ENCODE results near the gene RIN3.

RIN3 gene

GRCh38 chr14:92703516-92703915 is 189.9 kb downstream of the RIN3 start:
- in situ Hi-C loops (cut with MboI; ENCODE audit: low sequenced_read_pairs): no loop called here

- in situ Hi-C loops (cut with MboI; ENCODE audit: low sequenced_read_pairs): no loop called here
Measured at GRCh38 chr14:92704036-92704804, 190.6 kb downstream of the RIN3 start.

- in situ Hi-C loops (cut with MboI; ENCODE audit: low sequenced_read_pairs): no loop called here
Measured at GRCh38 chr14:92704821-92705220, 191.2 kb downstream of the RIN3 start.

- in situ Hi-C loops (cut with MboI; ENCODE audit: low sequenced_read_pairs): no loop called here
Measured at GRCh38 chr14:92706386-92706785, 192.8 kb downstream of the RIN3 start.

- in situ Hi-C loops (cut with MboI; ENCODE audit: low sequenced_read_pairs): no loop called here
Measured at GRCh38 chr14:92709340-92710000, 195.9 kb downstream of the RIN3 start.

GRCh38 chr14:92710001-92710341 is 196.4 kb downstream of the RIN3 start:
- in situ Hi-C loops (cut with MboI; ENCODE audit: low sequenced_read_pairs): loop anchor here (10.0 kb wide), 1 partner anchor 65 kb away; no protein-coding TSS in a partner anchor

- in situ Hi-C loops (cut with MboI; ENCODE audit: low sequenced_read_pairs): loop anchor here (10.0 kb wide), 1 partner anchor 63 kb away; no protein-coding TSS in a partner anchor
Measured at GRCh38 chr14:92711976-92712653, 198.5 kb downstream of the RIN3 start.

GRCh38 chr14:92712654-92713051 is 199.1 kb downstream of the RIN3 start:
- in situ Hi-C loops (cut with MboI; ENCODE audit: low sequenced_read_pairs): loop anchor here (10.0 kb wide), 1 partner anchor 62 kb away; no protein-coding TSS in a partner anchor

GRCh38 chr14:92714739-92715307 is 201.2 kb downstream of the RIN3 start:
- in situ Hi-C loops (cut with MboI; ENCODE audit: low sequenced_read_pairs): loop anchor here (10.0 kb wide), 1 partner anchor 60 kb away; no protein-coding TSS in a partner anchor

GRCh38 chr14:92716131-92716530 is 202.6 kb downstream of the RIN3 start:
- in situ Hi-C loops (cut with MboI; ENCODE audit: low sequenced_read_pairs): loop anchor here (10.0 kb wide), 1 partner anchor 59 kb away; no protein-coding TSS in a partner anchor

- in situ Hi-C loops (cut with MboI; ENCODE audit: low sequenced_read_pairs): loop anchor here (10.0 kb wide), 1 partner anchor 57 kb away; no protein-coding TSS in a partner anchor
Measured at GRCh38 chr14:92717571-92718042, 204.0 kb downstream of the RIN3 start.

- in situ Hi-C loops (cut with MboI; ENCODE audit: low sequenced_read_pairs): loop anchor here (10.0 kb wide), 1 partner anchor 56 kb away; no protein-coding TSS in a partner anchor
Measured at GRCh38 chr14:92718664-92719063, 205.1 kb downstream of the RIN3 start.

GRCh38 chr14:92719421-92719820 is 205.8 kb downstream of the RIN3 start:
- in situ Hi-C loops (cut with MboI; ENCODE audit: low sequenced_read_pairs): loop anchor here (10.0 kb wide), 1 partner anchor 55 kb away; no protein-coding TSS in a partner anchor

GRCh38 chr14:92719890-92720323 is 206.3 kb downstream of the RIN3 start:
- in situ Hi-C loops (cut with MboI; ENCODE audit: low sequenced_read_pairs): loop anchor here (10.0 kb wide), 1 partner anchor 55 kb away; no protein-coding TSS in a partner anchor

- in situ Hi-C loops (cut with MboI; ENCODE audit: low sequenced_read_pairs): no loop called here
Measured at GRCh38 chr14:92724516-92725340, 211.1 kb downstream of the RIN3 start.

- in situ Hi-C loops (cut with MboI; ENCODE audit: low sequenced_read_pairs): no loop called here
Measured at GRCh38 chr14:92726135-92726932, 212.8 kb downstream of the RIN3 start.

- in situ Hi-C loops (cut with MboI; ENCODE audit: low sequenced_read_pairs): no loop called here
Measured at GRCh38 chr14:92726933-92727262, 213.3 kb downstream of the RIN3 start.

GRCh38 chr14:92728759-92729364 is 215.3 kb downstream of the RIN3 start:
- in situ Hi-C loops (cut with MboI; ENCODE audit: low sequenced_read_pairs): no loop called here
